AG09309 (cell line): ENCODE data around the gene PCDHGC4.

Experiments used
- DNase-seq: peaks from one replicate; pipeline ENCODE4 v3.0.0-alpha.2; 2010; ENCODE audit warnings: low read depth
- H3K4me3 ChIP-seq: 2 replicates; pipeline ENCODE4 v1.5.1; 2011; ENCODE audit warnings: mild to moderate bottlenecking, low read depth, low read length, moderate library complexity; ENCODE audit not compliant: control insufficient read depth
- CTCF ChIP-seq: IDR thresholded peaks from 2 replicates; pipeline ENCODE4 v1.5.1; 2011; ENCODE audit warnings: mild to moderate bottlenecking, low read depth, low read length, inconsistent platforms; ENCODE audit not compliant: insufficient read depth, control insufficient read depth; ENCODE audit errors: missing control alignments

The PCDHGC4 gene

GRCh38 chr5:141511771-141512325 is 27.0 kb downstream of the PCDHGC4 start:
- H3K4me3 ChIP-seq, result no peak overlapping the region
- DNase-seq, result no peak
- no peak for TF ChIP-seq CTCF

DNA sequence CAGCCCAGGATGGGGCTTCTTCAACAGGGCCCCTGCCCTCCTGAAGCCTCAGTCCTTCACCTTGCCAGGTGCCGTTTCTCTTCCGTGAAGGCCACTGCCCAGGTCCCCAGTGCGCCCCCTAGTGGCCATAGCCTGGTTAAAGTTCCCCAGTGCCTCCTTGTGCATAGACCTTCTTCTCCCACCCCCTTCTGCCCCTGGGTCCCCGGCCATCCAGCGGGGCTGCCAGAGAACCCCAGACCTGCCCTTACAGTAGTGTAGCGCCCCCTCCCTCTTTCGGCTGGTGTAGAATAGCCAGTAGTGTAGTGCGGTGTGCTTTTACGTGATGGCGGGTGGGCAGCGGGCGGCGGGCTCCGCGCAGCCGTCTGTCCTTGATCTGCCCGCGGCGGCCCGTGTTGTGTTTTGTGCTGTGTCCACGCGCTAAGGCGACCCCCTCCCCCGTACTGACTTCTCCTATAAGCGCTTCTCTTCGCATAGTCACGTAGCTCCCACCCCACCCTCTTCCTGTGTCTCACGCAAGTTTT is 27.6 kb downstream of the PCDHGC4 start:
- peak; percentile 93 for TF ChIP-seq CTCF
- DNase-seq, result no peak
- peak overlapping the region; percentile 12 for H3K4me3 ChIP-seq

GRCh38 chr5:141512911-141513626 is 28.2 kb downstream of the PCDHGC4 start:
- H3K4me3 ChIP-seq, result peak overlapping the region; percentile 34
- no peak for TF ChIP-seq CTCF
- DNase-seq, result no peak

DNA sequence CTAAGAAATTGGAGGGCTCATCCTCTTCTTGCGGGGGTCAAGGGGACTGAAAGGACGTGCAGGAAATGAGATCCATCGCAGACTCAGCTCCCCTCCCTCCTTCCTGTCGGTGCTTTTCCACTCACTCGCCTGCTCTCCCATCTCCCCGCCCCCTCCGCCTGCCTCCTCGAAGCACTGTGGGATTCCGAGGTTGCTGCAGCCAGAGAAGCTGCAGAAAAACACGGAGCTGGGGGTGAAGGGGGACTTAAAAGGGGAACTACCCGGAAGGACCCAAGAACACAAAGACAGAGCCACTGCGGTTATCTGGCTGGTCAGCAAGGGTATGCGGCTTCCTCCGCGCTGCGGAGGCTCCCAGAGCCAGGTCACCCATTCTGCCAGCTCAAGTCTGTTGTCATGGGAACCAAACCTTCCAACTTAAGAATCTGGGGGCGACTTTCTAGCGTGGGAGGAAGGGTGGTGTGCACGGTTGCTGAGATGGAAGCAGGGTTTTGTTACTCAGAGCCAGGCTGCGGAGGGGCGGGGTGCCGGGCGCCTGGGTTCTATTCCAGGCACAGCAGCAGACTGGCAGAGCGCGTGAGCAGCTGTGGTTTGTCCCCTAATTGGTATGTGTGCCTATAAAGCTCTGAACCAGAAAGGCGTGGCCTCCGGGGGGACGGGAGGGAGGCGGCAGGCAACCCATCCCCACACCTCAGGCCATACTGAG is 28.9 kb downstream of the PCDHGC4 start:
- TF ChIP-seq CTCF, result no peak

DNA sequence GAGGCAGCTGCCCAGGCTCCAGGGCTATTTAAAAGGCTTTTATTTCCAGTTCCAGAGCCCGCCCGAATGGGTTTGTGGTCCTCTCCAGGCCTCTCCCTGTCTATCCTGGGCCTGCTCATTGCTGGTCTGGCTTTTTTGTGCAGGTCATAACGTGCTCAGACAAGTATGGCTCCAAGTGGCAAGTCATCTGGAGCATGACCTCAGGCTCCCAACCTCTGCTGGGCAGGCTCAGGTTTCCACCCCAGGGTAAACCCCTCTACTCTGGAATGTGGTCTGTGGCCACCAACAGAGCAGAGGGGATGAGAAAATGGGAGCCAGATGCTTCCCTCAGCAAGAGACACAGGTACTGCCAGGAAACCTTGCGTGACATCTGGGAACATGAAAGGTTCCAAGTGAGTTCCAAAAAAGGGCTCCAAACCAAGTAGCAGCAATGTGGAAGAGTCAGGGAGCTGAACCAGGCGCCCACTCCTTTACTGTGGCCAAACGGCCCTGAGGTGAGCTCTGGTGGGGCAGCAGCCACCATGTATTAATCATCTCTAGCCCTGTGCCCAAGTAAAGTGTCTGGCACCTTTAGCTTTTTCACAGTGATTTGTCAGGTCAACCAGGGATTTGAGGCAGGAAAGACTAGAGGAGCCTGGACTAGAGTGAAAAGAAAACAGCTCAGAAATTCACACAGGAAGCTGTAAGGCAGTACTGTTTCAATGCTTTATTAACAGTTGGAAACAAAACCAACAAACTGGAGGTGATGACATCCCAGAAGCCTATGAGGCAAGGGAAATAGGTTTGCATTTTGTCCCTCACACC is 29.7 kb downstream of the PCDHGC4 start:
- no peak for TF ChIP-seq CTCF
- DNase-seq, result no peak
- H3K4me3 ChIP-seq, result peak overlapping the region; percentile 34

More for the DNA sequence above, 28.9 kb downstream of the PCDHGC4 start:
- H3K4me3 ChIP-seq, result peak overlapping the region; percentile 34
- peak; percentile 76 for DNase-seq

GRCh38 chr5:141515141-141515540 is 30.3 kb downstream of the PCDHGC4 start:
- TF ChIP-seq CTCF, result no peak
- H3K4me3 ChIP-seq, result no peak overlapping the region
- DNase-seq, result no peak
